Body of pancreas (tissue), 4 donors: ENCODE results near the gene DSG1.

Experiments used
- POLR2A ChIP-seq, 3 donors: fragments of 450-650 bp; IDR thresholded peaks; one replicate each; pipeline ENCODE4 v1.6.1; 2016; ENCODE audit warnings: antibody characterized with exemption in 3 of 3, mild to moderate bottlenecking in 2 of 3
- TF ChIP-seq, protein P1 (sequence below), 7 experiments: fragments of 450-650 bp in 4 of 7; fragments of 200-600 bp in 3 of 7; sonication (generic) in 3 of 7; IDR thresholded peaks; one replicate each; pipeline ENCODE4 v1.5.1; 2016 to 2019; ENCODE audit warnings: antibody characterized with exemption in 7 of 7

DNA sequence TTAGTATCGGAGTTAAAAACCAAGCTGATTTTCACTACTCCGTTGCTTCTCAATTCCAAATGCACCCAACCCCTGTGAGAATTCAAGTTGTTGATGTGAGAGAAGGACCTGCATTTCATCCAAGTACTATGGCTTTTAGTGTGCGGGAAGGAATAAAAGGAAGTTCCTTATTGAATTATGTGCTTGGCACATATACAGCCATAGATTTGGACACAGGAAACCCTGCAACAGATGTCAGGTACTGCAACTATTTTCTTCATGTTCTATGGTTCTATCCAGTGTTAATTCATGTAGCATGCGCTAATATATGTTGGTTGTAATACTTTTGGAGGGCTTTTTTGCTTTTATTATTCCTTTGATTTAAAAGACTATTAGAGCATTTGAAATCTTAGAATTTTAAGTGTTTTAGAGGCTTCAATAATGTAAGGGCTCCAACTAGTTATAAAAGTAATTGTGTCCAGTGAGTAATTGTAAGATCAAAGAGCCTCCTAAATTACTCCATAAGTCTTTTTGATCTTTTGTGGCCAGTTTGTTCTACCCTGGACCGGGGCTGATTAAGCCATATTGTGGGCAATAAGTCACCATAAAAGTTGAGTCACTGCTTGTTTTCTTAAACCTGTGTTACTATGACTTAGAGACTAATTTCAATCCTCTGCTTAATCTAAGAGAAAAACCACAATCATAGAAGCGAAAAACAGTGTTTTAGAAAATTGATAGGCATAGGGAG is 81.5 kb downstream of the DSG1 start:
- TF ChIP-seq, protein P1, sequence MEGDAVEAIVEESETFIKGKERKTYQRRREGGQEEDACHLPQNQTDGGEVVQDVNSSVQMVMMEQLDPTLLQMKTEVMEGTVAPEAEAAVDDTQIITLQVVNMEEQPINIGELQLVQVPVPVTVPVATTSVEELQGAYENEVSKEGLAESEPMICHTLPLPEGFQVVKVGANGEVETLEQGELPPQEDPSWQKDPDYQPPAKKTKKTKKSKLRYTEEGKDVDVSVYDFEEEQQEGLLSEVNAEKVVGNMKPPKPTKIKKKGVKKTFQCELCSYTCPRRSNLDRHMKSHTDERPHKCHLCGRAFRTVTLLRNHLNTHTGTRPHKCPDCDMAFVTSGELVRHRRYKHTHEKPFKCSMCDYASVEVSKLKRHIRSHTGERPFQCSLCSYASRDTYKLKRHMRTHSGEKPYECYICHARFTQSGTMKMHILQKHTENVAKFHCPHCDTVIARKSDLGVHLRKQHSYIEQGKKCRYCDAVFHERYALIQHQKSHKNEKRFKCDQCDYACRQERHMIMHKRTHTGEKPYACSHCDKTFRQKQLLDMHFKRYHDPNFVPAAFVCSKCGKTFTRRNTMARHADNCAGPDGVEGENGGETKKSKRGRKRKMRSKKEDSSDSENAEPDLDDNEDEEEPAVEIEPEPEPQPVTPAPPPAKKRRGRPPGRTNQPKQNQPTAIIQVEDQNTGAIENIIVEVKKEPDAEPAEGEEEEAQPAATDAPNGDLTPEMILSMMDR (IDR thresholded peaks at IDR 0.05): no peak
- TF ChIP-seq POLR2A (IDR thresholded peaks at IDR 0.05): no peak
